22Rv1 (cell line): Measurements from ENCODE around the gene CLEC4G.

Experiments
- ZFX ChIP-seq: fragments of 450-650 bp; IDR thresholded peaks from 2 replicates; pipeline ENCODE4 v1.6.1; 2017; ENCODE audit warnings: antibody characterized with exemption, borderline replicate concordance
- TF ChIP-seq, protein P1 (sequence below): fragments of 450-650 bp; IDR thresholded peaks from 2 replicates; pipeline ENCODE4 v1.5.1; 2017; ENCODE audit warnings: mild to moderate bottlenecking

DNA sequence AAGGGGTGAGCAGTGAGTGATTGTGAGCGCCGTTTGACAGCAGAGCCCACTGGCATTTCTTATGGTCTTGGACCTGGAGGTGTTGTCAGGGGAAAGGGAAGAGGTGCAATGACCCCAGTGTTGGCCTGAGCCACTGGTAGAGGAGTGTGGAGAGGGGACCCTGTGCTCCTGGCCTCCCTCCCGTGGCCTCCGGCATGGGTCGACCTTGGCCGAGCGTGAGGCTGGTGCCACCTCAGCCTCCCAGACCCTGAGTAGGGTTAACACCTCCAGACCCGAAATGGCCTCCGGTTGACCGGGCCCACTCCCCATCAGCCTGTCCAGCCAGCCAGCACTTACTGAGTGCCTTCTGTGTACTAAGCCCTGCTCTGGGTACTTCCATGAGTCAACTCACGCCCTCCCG, 44.7 kb downstream of the CLEC4G start:
- TF ChIP-seq, protein P1, sequence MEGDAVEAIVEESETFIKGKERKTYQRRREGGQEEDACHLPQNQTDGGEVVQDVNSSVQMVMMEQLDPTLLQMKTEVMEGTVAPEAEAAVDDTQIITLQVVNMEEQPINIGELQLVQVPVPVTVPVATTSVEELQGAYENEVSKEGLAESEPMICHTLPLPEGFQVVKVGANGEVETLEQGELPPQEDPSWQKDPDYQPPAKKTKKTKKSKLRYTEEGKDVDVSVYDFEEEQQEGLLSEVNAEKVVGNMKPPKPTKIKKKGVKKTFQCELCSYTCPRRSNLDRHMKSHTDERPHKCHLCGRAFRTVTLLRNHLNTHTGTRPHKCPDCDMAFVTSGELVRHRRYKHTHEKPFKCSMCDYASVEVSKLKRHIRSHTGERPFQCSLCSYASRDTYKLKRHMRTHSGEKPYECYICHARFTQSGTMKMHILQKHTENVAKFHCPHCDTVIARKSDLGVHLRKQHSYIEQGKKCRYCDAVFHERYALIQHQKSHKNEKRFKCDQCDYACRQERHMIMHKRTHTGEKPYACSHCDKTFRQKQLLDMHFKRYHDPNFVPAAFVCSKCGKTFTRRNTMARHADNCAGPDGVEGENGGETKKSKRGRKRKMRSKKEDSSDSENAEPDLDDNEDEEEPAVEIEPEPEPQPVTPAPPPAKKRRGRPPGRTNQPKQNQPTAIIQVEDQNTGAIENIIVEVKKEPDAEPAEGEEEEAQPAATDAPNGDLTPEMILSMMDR = no peak
- TF ChIP-seq ZFX = no peak
